Calu3 (cell line): Measurements from ENCODE around the gene PLCB2. TPM values are rescaled to one million over a fixed set of nuclear protein-coding genes. Genes with fewer than 3 reads are reported as not detected.

Experiments used
- BruUV-seq: library from RNA; stranded (reverse); fragments of 400-500 nt; replicated peaks from 2 replicates; lab custom pipeline; 2021; lab: Mats Ljungman, UMichigan
- CTCF ChIA-PET: fragments of 300-600 bp; sonication (Branson Sonifier 250); formaldehyde crosslinking; loops from one replicate; lab custom pipeline; 2022; ENCODE audit warnings: antibody characterized with exemption; lab: Charles Lee
- DNase-seq: peaks from one replicate; pipeline ENCODE4 v3.0.0; 2022
- H3K27ac Mint-ChIP-seq: one replicate; pipeline ENCODE4 v1.8.0; 2022; ENCODE audit warnings: mixed read lengths; ENCODE audit not compliant: unreplicated experiment
- H3K27me3 Mint-ChIP-seq: one replicate; pipeline ENCODE4 v1.8.0; 2022; ENCODE audit warnings: mixed read lengths; ENCODE audit not compliant: unreplicated experiment
- H3K36me3 Mint-ChIP-seq: one replicate; pipeline ENCODE4 v1.8.0; 2022; ENCODE audit warnings: mild to moderate bottlenecking, moderate library complexity, mixed read lengths; ENCODE audit not compliant: insufficient read depth, unreplicated experiment
- H3K4me1 Mint-ChIP-seq: one replicate; pipeline ENCODE4 v1.8.0; 2022; ENCODE audit warnings: mild to moderate bottlenecking, low read depth, mixed read lengths; ENCODE audit not compliant: unreplicated experiment
- H3K4me3 Mint-ChIP-seq: one replicate; pipeline ENCODE4 v1.8.0; 2022; ENCODE audit warnings: mild to moderate bottlenecking, low read depth, moderate library complexity, mixed read lengths; ENCODE audit not compliant: unreplicated experiment
- H3K9me3 Mint-ChIP-seq: one replicate; pipeline ENCODE4 v1.8.0; 2022; ENCODE audit warnings: low read depth, mixed read lengths; ENCODE audit not compliant: unreplicated experiment
- CTCF ChIP-seq: fragments of 200-600 bp; IDR thresholded peaks from one replicate; pipeline ENCODE4 v1.8.0; 2022; ENCODE audit warnings: antibody characterized with exemption; ENCODE audit not compliant: unreplicated experiment
- intact Hi-C: fragments of 100-400 bp; cut with micrococcal nuclease; formaldehyde crosslinking; loops from one replicate; pipeline ENCODE4 v1.10.0; 2022; ENCODE audit not compliant: unreplicated experiment
- total RNA-seq: library from RNA; stranded (reverse); gene quantifications from 2 replicates; pipeline ENCODE4 v1.2.3, GENCODE V29; 2022

The PLCB2 gene
- total RNA-seq, 1 experiment from 2014 or later: 37.3 TPM

- CTCF ChIA-PET: no interaction called here
- Mint-ChIP-seq H3K4me1 (peaks cover 12% of the 10 kb centered on the region), H3K4me3 (no peak overlapping the region), H3K27me3 (no peaks in the 10 kb centered on the region), H3K27ac (no peak overlapping the region), H3K36me3 (peaks cover 9% of the 10 kb centered on the region), H3K9me3 (no peaks in the 10 kb centered on the region)
- TF ChIP-seq CTCF: no peak
- intact Hi-C loops: no loop called here
- no peak for DNase-seq
- BruUV-seq: no TSS peak
Measured at GRCh38 chr15:40287505-40287904, 20.2 kb downstream of the PLCB2 start.

GRCh38 chr15:40286794-40287193 is 20.9 kb downstream of the PLCB2 start:
- Mint-ChIP-seq H3K27ac (no peak overlapping the region), H3K4me1 (peaks cover 12% of the 10 kb centered on the region), H3K4me3 (no peak overlapping the region), H3K27me3 (no peaks in the 10 kb centered on the region), H3K9me3 (no peaks in the 10 kb centered on the region), H3K36me3 (peaks cover 9% of the 10 kb centered on the region)
- BruUV-seq: no TSS peak
- CTCF ChIA-PET: no interaction called here
- no peak for DNase-seq
- intact Hi-C loops: no loop called here
- no peak for TF ChIP-seq CTCF

DNA sequence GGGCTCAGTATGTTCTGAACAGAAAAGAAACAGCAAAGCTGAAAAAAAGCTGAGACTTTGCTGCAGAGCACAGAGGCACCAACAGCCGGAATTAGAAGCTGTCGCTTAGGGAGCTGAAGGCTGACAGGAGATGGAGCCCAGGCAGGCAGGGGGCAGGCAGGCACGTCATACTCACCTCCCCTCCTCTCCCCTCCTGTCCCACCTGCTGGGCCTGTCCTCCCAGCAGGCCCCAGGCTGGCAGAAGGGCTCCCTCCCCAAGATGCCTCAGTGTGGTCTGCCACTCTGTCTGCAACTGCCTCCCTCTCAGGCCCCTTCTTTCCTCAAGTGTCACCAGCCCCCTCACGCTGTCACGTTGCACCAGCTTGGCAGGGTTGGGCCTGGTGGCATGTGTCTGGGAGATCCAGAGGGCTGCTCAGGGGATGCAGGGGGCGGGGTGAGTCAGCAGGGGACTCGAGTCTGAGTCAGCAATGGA is 21.6 kb downstream of the PLCB2 start:
- CTCF ChIA-PET: interaction anchor here (0.7 kb wide), 1 partner anchor 313 kb away, joined by 3 read pairs; no protein-coding TSS in a partner anchor
- H3K36me3 Mint-ChIP-seq: peaks cover 5% of the 10 kb centered on the region
- intact Hi-C loops: no loop called here
- no peaks in the 10 kb centered on the region for H3K27me3 Mint-ChIP-seq
- DNase-seq: no peak
- H3K4me1 Mint-ChIP-seq: peaks cover 12% of the 10 kb centered on the region
- no peak for TF ChIP-seq CTCF
- no peak overlapping the region for H3K27ac Mint-ChIP-seq
- no TSS peak for BruUV-seq
- no peaks in the 10 kb centered on the region for H3K9me3 Mint-ChIP-seq
- H3K4me3 Mint-ChIP-seq: no peak overlapping the region

DNA sequence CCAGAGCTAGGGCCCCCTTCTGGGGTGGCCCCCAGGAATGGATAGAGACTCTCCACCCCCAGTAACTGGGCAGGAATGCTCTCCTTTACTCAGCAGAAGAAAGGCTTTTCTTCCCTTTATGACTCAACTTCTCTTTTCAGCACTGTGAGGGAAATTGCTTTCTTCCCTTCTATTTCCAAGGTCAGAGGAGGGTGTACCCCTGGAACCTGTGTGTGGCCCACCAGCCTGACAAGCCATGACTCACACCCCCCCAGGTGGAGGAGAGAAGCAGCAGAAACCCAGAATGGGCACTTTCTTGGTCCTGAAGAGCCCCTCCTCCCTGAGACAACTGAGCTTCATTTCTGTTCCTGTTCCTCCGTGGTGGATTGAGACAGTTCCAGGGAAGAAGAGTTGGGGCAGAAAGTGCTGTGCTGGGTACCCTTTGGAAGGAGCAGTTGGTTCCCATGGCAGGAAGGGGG is 22.2 kb downstream of the PLCB2 start:
- intact Hi-C loops: no loop called here
- no peak for TF ChIP-seq CTCF
- Mint-ChIP-seq H3K4me3 (no peak overlapping the region), H3K27ac (no peak overlapping the region), H3K4me1 (peaks cover 12% of the 10 kb centered on the region), H3K27me3 (no peaks in the 10 kb centered on the region), H3K36me3 (peaks cover 5% of the 10 kb centered on the region), H3K9me3 (no peaks in the 10 kb centered on the region)
- DNase-seq: no peak
- BruUV-seq: no TSS peak
- CTCF ChIA-PET: interaction anchor here (0.7 to 1.1 kb wide), 3 partner anchors 22 to 314 kb away, joined by 3 read pairs; partner anchors contain the start of gene PLCB2
